HCT116 (cell line): ENCODE measurements around the gene ERGIC3. TPM values are rescaled to one million over a fixed set of nuclear protein-coding genes. Genes with fewer than 3 reads are reported as not detected.

ENCODE experiments used
- ATAC-seq: fragments of 200-7000 bp; cut with Tn5 transposase; 2 replicates; pipeline ENCODE4 v1.9.1; 2020; ENCODE audit warnings: mild to moderate bottlenecking, moderate library complexity
- BruUV-seq: library from RNA; stranded (reverse); fragments of 400-500 nt; replicated peaks from 2 replicates; lab custom pipeline; 2021; lab: Mats Ljungman, UMichigan
- CTCF ChIA-PET: fragments of 300-600 bp; sonication (Branson Sonifier 250); formaldehyde crosslinking; loops from one replicate; lab custom pipeline; 2021; ENCODE audit warnings: antibody characterized with exemption; lab: Charles Lee
- POLR2A ChIA-PET: fragments of 300-600, 350-600 bp; sonication (Branson Sonifier 250); formaldehyde crosslinking; loops from one replicate; lab custom pipeline; 2021; ENCODE audit warnings: antibody characterized with exemption; lab: Charles Lee
- RAD21 ChIA-PET, 2 experiments: fragments of 300-600 bp; sonication (Branson Sonifier 250); formaldehyde crosslinking; loops; one replicate each; lab custom pipeline; 2023; ENCODE audit warnings: low total read pairs in 2 of 2; ENCODE audit not compliant: uncharacterized antibody in 2 of 2, unreplicated experiment in 2 of 2, low non-redundant PET in 1 of 2; lab: Charles Lee
- DNase-seq: peaks from one replicate; pipeline ENCODE4 v3.0.0-alpha.2; 2010; ENCODE audit warnings: low read depth, low spot score
- H2AFZ ChIP-seq: fragments of 200-600 bp; shearing (Covaris generic), sonication (generic); 2 replicates; pipeline ENCODE4 v1.6.1; 2017; ENCODE audit warnings: low read depth, mixed run types, mixed read lengths, antibody characterized with exemption, low read length; ENCODE audit not compliant: poor library complexity, severe bottlenecking
- H3K27ac ChIP-seq: 2 replicates; pipeline ENCODE4 v1.5.1; 2012; ENCODE audit warnings: low read depth, low read length
- H3K27me3 ChIP-seq: fragments of 200-600 bp; sonication (generic); 2 replicates; pipeline ENCODE4 v1.6.1; 2016; ENCODE audit warnings: mixed run types, low read length, mixed read lengths; ENCODE audit not compliant: insufficient read depth
- H3K36me3 ChIP-seq, 2 experiments: fragments of 200-500 bp in 1 of 2; fragments of 200-600 bp in 1 of 2; sonication (Bioruptor generic) in 1 of 2; sonication (generic) in 1 of 2; 2 replicates each; pipeline versions ENCODE4 v1.5.1 to v1.6.1; 2014 to 2016; ENCODE audit warnings: low read length in 2 of 2, inconsistent platforms in 1 of 2, mixed read lengths in 1 of 2, mixed run types in 1 of 2; ENCODE audit not compliant: insufficient read depth in 2 of 2, control insufficient read depth in 1 of 2
- H3K4me1 ChIP-seq, 2 experiments: fragments of 200-600 bp in 1 of 2; sonication (generic) in 1 of 2; 2 replicates each; pipeline versions ENCODE4 v1.5.1 to v1.6.1; 2012 to 2017; ENCODE audit warnings: low read length in 2 of 2, inconsistent platforms in 1 of 2, mild to moderate bottlenecking in 1 of 2, mixed read lengths in 1 of 2, mixed run types in 1 of 2, moderate library complexity in 1 of 2; ENCODE audit not compliant: insufficient read depth in 2 of 2, control insufficient read depth in 1 of 2
- H3K4me2 ChIP-seq: fragments of 200-600 bp; sonication (generic); 2 replicates; pipeline ENCODE4 v1.6.1; 2017; ENCODE audit warnings: mixed run types, low read length, mixed read lengths
- H3K4me3 ChIP-seq, 2 experiments: fragments of 200-600 bp in 1 of 2; sonication (generic) in 1 of 2; replicated peaks in 1 of 2; 2 replicates each; pipeline ENCODE4 v1.5.1; 2011 to 2016; ENCODE audit warnings: low read length in 2 of 2, control low read depth in 1 of 2, low read depth in 1 of 2, mild to moderate bottlenecking in 1 of 2, mixed read lengths in 1 of 2, mixed run types in 1 of 2
- H3K79me2 ChIP-seq: fragments of 200-600 bp; sonication (generic); 2 replicates; pipeline ENCODE4 v1.6.1; 2017; ENCODE audit warnings: mild to moderate bottlenecking, mixed run types, low read length, moderate library complexity, mixed read lengths; ENCODE audit not compliant: insufficient read depth
- H3K9ac ChIP-seq: fragments of 200-600 bp; sonication (generic); 2 replicates; pipeline ENCODE4 v1.6.1; 2016; ENCODE audit warnings: low read length, mixed read lengths
- H3K9me2 ChIP-seq: fragments of 200-600 bp; sonication (generic), shearing (Covaris generic); 2 replicates; pipeline ENCODE4 v1.6.1; 2017; ENCODE audit warnings: mixed run types, mild to moderate bottlenecking, moderate library complexity; ENCODE audit not compliant: insufficient read depth
- H3K9me3 ChIP-seq, 2 experiments: fragments of 200-500 bp in 1 of 2; fragments of 200-600 bp in 1 of 2; sonication (Bioruptor generic) in 1 of 2; sonication (generic) in 1 of 2; 2 replicates each; pipeline ENCODE4 v1.6.1; 2014 to 2017; ENCODE audit warnings: low read length in 2 of 2, mixed read lengths in 2 of 2, inconsistent platforms in 1 of 2, low read depth in 1 of 2, mild to moderate bottlenecking in 1 of 2, mixed run types in 1 of 2, moderate library complexity in 1 of 2; ENCODE audit not compliant: control insufficient read depth in 1 of 2, insufficient read depth in 1 of 2
- H4K20me1 ChIP-seq: fragments of 200-600 bp; sonication (generic), shearing (Covaris generic); 2 replicates; pipeline ENCODE4 v1.6.1; 2017; ENCODE audit warnings: mixed run types, mild to moderate bottlenecking, moderate library complexity; ENCODE audit not compliant: insufficient read depth
- CBX3 ChIP-seq: IDR thresholded peaks from 2 replicates; pipeline ENCODE4 v1.6.1; 2012; ENCODE audit warnings: low read depth
- CEBPB ChIP-seq: IDR thresholded peaks from 2 replicates; pipeline ENCODE4 v1.6.1; 2012; ENCODE audit warnings: low read depth
- EZH2 ChIP-seq: fragments of 200-600 bp; sonication (generic); IDR thresholded peaks from 2 replicates; pipeline ENCODE4 v1.6.1; 2017; ENCODE audit warnings: antibody characterized with exemption, mixed run types
- JUND ChIP-seq: IDR thresholded peaks from 2 replicates; pipeline ENCODE4 v1.6.1; 2012
- POLR2A ChIP-seq: IDR thresholded peaks from 2 replicates; pipeline ENCODE4 v1.7.0; 2011; ENCODE audit warnings: borderline replicate concordance; ENCODE audit not compliant: insufficient read depth, insufficient read length; ENCODE audit errors: extremely low read depth
- POLR2AphosphoS5 ChIP-seq: IDR thresholded peaks from 2 replicates; pipeline ENCODE4 v1.6.1; 2011; ENCODE audit warnings: mild to moderate bottlenecking, low read depth, low read length, moderate library complexity
- RAD21 ChIP-seq: IDR thresholded peaks from 2 replicates; pipeline ENCODE4 v1.6.1; 2012; ENCODE audit warnings: low read depth, mild to moderate bottlenecking
- SIN3A ChIP-seq: IDR thresholded peaks from 2 replicates; pipeline ENCODE4 v1.6.1; 2012; ENCODE audit warnings: low read depth
- SP1 ChIP-seq: IDR thresholded peaks from 2 replicates; pipeline ENCODE4 v1.6.1; 2012; ENCODE audit warnings: low read depth
- SRF ChIP-seq: IDR thresholded peaks from 2 replicates; pipeline ENCODE4 v1.6.1; 2012; ENCODE audit warnings: low read depth
- TCF7L2 ChIP-seq: IDR thresholded peaks from 2 replicates; pipeline ENCODE4 v1.7.0; 2011; ENCODE audit warnings: borderline replicate concordance, inconsistent platforms; ENCODE audit not compliant: insufficient read depth, insufficient read length; ENCODE audit errors: extremely low read depth
- ZFX ChIP-seq: fragments of 450-650 bp; IDR thresholded peaks from 2 replicates; pipeline ENCODE4 v1.6.1; 2017
- intact Hi-C: fragments of 100-400 bp; cut with micrococcal nuclease; formaldehyde crosslinking; loops from 2 replicates; pipeline ENCODE4 v1.10.0; 2022
- total RNA-seq: library from RNA; stranded (reverse); gene quantifications from one replicate; pipeline ENCODE4 v1.2.1, GENCODE V29; 2021; ENCODE audit not compliant: unreplicated experiment
- TF ChIP-seq, protein P1 (sequence below): IDR thresholded peaks from 2 replicates; pipeline ENCODE4 v1.6.1; 2012
- TF ChIP-seq, protein P2 (sequence below), 3 experiments: fragments of 200-600 bp in 1 of 3; sonication (generic) in 1 of 3; IDR thresholded peaks in 2 of 3; conservative IDR thresholded peaks in 1 of 3; 2 replicates each; pipeline ENCODE4 v1.5.1; 2012 to 2017; ENCODE audit warnings: low read depth in 2 of 3, low read length in 2 of 3, antibody characterized with exemption in 1 of 3, borderline replicate concordance in 1 of 3, control low read depth in 1 of 3, mild to moderate bottlenecking in 1 of 3, mixed read lengths in 1 of 3, mixed run types in 1 of 3, moderate library complexity in 1 of 3; ENCODE audit not compliant: insufficient read depth in 1 of 3

The ERGIC3 gene
- total RNA-seq, 1 experiment from 2014 or later = 229 TPM

DNA sequence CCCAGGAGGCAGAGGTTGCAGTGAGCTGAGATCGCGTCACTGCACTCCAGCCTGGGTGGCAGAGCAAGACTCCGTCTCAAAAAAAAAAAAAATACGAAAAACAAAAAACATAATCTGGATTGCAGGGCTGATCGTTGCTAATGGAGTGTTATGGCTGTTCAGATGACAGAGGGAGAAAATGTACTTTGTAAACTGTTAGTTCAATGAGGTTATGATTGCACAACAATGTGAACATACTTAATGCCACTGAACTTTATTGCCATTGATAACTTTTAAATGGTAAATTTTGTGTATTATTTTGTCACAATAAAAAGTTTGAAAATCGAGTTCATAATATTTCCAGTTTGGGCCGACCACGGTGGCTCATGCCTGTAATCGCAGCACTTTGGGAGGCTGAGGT, 22.9 kb upstream of the ERGIC3 start:
- DNase-seq = no peak
- no peaks in the 10 kb centered on the region for H3K27me3 ChIP-seq
- TF ChIP-seq EZH2 = no peak
- no peak for TF ChIP-seq SIN3A
- TF ChIP-seq RAD21 = no peak
- no peak for TF ChIP-seq CEBPB
- TF ChIP-seq ZFX = no peak
- TF ChIP-seq, protein P1, sequence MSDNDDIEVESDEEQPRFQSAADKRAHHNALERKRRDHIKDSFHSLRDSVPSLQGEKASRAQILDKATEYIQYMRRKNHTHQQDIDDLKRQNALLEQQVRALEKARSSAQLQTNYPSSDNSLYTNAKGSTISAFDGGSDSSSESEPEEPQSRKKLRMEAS = no peak
- no peak for TF ChIP-seq POLR2A
- TF ChIP-seq SRF = no peak
- no peak for TF ChIP-seq SP1
- no peak for TF ChIP-seq CBX3
- no peak for TF ChIP-seq POLR2AphosphoS5
- TF ChIP-seq, all 23 proteins: peak for 0
- Histone ChIP-seq H4K20me1 (no peaks in the 10 kb centered on the region), H3K4me1 (peaks cover 13 to 19% of the 10 kb centered on the region in 2 experiments), H2AFZ (no peak overlapping the region), H3K79me2 (no peaks in the 10 kb centered on the region), H3K4me2 (no peak overlapping the region), H3K27ac (no peak overlapping the region), H3K36me3 (no peaks in the 10 kb centered on the region), H3K9me2 (no peaks in the 10 kb centered on the region), H3K9me3 (no peaks in the 10 kb centered on the region), H3K4me3 (no peak overlapping the region), H3K9ac (no peak overlapping the region)
- POLR2A ChIA-PET = no interaction called here
- intact Hi-C loops = no loop called here
- RAD21 ChIA-PET = no interaction called here
- CTCF ChIA-PET = no interaction called here
- no peak for ATAC-seq
- no TSS peak for BruUV-seq

DNA sequence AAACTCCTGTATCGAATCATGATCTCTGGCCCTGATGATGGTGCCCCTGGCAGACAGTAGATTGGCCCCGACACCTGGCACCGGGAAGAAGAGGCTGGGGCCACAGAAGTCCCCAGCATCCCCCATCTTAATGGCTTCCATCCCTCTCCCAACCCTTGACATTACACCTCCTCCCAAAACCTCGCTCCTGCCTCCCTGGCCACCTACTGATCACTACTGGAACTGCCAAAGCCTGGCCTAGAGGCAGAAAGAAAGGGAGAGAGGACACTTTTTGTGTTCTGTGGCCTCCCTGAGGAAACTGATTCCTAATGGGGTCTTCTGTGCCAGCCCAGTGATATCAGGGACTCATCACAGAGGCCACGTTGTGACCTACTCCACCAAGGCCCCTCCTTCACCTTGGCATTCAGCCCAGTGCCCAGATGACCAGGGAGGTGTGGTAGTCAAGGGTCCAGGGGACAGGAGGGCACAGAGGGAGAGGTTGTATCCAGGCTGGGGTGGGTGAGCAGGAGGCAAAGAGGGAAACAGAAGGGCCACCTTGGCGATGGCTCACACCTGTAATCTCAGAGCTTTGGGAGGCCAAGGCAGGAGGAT, 18.5 kb upstream of the ERGIC3 start:
- CTCF ChIA-PET = no interaction called here

More for the DNA sequence above, 18.5 kb upstream of the ERGIC3 start:
- peak; percentile 94 for ATAC-seq
- Histone ChIP-seq H3K4me1 (peaks cover 0 to 6% of the 10 kb centered on the region in 2 experiments; a peak in 2 of 4 replicates), H2AFZ (no peak overlapping the region), H3K4me2 (no peak overlapping the region), H3K4me3 (no peak overlapping the region), H3K27ac (no peak overlapping the region), H3K9me2 (no peaks in the 10 kb centered on the region), H3K9ac (no peak overlapping the region), H3K9me3 (no peaks in the 10 kb centered on the region), H3K27me3 (no peaks in the 10 kb centered on the region), H3K79me2 (no peaks in the 10 kb centered on the region), H4K20me1 (no peaks in the 10 kb centered on the region), H3K36me3 (no peaks in the 10 kb centered on the region)
- DNase-seq = no peak
- ChIA-PET POLR2A (no interaction called here), RAD21 (no interaction called here)
- intact Hi-C loops = loop anchor here (1.0 kb wide), 1 partner anchor 60 kb away; no protein-coding TSS in a partner anchor
- TF ChIP-seq SRF (no peak), JUND (no peak), RAD21 (peak; percentile 48), SP1 (no peak), EZH2 (no peak), ZFX (no peak), TCF7L2 (no peak)
- TF ChIP-seq, protein P2, sequence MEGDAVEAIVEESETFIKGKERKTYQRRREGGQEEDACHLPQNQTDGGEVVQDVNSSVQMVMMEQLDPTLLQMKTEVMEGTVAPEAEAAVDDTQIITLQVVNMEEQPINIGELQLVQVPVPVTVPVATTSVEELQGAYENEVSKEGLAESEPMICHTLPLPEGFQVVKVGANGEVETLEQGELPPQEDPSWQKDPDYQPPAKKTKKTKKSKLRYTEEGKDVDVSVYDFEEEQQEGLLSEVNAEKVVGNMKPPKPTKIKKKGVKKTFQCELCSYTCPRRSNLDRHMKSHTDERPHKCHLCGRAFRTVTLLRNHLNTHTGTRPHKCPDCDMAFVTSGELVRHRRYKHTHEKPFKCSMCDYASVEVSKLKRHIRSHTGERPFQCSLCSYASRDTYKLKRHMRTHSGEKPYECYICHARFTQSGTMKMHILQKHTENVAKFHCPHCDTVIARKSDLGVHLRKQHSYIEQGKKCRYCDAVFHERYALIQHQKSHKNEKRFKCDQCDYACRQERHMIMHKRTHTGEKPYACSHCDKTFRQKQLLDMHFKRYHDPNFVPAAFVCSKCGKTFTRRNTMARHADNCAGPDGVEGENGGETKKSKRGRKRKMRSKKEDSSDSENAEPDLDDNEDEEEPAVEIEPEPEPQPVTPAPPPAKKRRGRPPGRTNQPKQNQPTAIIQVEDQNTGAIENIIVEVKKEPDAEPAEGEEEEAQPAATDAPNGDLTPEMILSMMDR (IDR thresholded peaks at IDR 0.05 in 2 of 3, conservative IDR thresholded peaks at IDR 0.05 in 1 of 3; ENCODE audit: borderline replicate concordance in 1 of 3, insufficient read depth in 1 of 3, low read depth in 2 of 3, low read length in 2 of 3) = peak; percentile 34 to 83 (median 73); a peak in 4 of 6 replicates
- BruUV-seq = no TSS peak
